ENCODE results near the gene CA10. TPM values are rescaled to one million over a fixed set of nuclear protein-coding genes. Genes with fewer than 3 reads are reported as not detected.

Gene CA10
- total RNA-seq, 1 experiment from 2014 or later, result 0.46 TPM

DNA sequence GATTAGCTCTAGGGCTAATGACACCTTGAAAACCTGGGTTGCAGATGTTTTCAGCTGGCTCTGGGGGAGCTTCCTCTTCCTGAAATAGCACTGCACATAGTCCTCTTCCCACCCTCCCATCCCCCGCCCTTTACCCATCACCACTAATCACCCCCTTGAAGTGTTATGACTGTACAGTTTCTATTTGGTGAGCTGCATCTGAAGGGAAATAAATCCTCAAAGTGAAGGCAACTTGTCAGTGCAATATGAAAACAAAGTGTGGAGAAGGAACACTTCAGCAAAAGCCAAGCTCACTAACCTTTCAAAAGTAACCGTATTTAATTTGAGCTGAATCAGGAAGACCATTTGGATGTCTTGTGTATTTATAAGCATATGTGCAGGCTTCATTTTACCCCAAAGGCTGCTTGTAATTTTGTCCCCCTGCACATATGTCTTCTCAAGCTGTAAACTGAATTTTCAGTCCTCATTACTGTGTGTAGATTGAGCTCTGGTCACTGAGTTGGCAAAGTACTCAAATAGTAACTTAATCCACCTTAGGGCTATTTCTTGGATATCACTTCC lies 44.1 kb upstream of the CA10 start:
- H3K79me2 ChIP-seq (ENCODE audit: insufficient read depth, low read length), result no peaks in the 10 kb centered on the region
- no peaks in the 10 kb centered on the region for H3K9me3 Mint-ChIP-seq
- H4K5ac ChIP-seq (ENCODE audit: insufficient read length, low read depth, low read length), result no peak overlapping the region
- no peaks in the 10 kb centered on the region for H3K4me1 ChIP-seq (ENCODE audit: insufficient read depth, low read length)
- H2BK20ac ChIP-seq (ENCODE audit: low read depth, low read length, poor library complexity, severe bottlenecking), result no peak overlapping the region
- H3K27ac Mint-ChIP-seq, result no peak overlapping the region
- no peak overlapping the region for H3T11ph ChIP-seq (ENCODE audit: low read length)
- no peaks in the 10 kb centered on the region for H3K4me1 Mint-ChIP-seq
- no peaks in the 10 kb centered on the region for H3K79me1 ChIP-seq (ENCODE audit: insufficient read depth, low read depth, low read length, poor library complexity, severe bottlenecking)
- no peak overlapping the region for H3K4ac ChIP-seq (ENCODE audit: low read depth, low read length)
- WGBS (ENCODE audit: extremely low coverage, insufficient read length, low lambda C conversion rate), result no CpG with 5 or more reads among the region's 2 CpGs
- no peak overlapping the region for H3K4me3 Mint-ChIP-seq
- H3K27me3 Mint-ChIP-seq (ENCODE audit: low read depth), result no peaks in the 10 kb centered on the region; the same call in 1 of the 2 replicates
- no peak overlapping the region for H2BK5ac ChIP-seq (ENCODE audit: insufficient read length, low read length)
- no peak overlapping the region for H4K8ac ChIP-seq (replicated peaks; ENCODE audit: insufficient read length, low read depth, low read length)
- H3K9ac ChIP-seq (ENCODE audit: extremely low read depth, insufficient read length, low read length), result no peak overlapping the region
- no peak overlapping the region for H3K23ac ChIP-seq (ENCODE audit: insufficient read length, low read depth, low read length)
- H3K18ac ChIP-seq (ENCODE audit: insufficient read length, low read depth, low read length), result no peak overlapping the region
- H3K9me3 ChIP-seq (ENCODE audit: control insufficient read depth, low read depth, low read length), result no peaks in the 10 kb centered on the region
- DNase-seq, result no peak
- no peak overlapping the region for H2BK120ac ChIP-seq (ENCODE audit: low read depth, low read length, poor library complexity, severe bottlenecking)
- no peak overlapping the region for H2AK5ac ChIP-seq (ENCODE audit: insufficient read length, low read length)
- no peak overlapping the region for H2BK12ac ChIP-seq (ENCODE audit: insufficient read length, low read depth, low read length)
- H4K91ac ChIP-seq (ENCODE audit: insufficient read length, low read depth, low read length), result no peak overlapping the region
- H3K27me3 ChIP-seq (ENCODE audit: insufficient read depth, low read length), result no peaks in the 10 kb centered on the region
- no peak overlapping the region for H3K14ac ChIP-seq (ENCODE audit: insufficient read depth, low read length)
- TF ChIP-seq, protein P1, sequence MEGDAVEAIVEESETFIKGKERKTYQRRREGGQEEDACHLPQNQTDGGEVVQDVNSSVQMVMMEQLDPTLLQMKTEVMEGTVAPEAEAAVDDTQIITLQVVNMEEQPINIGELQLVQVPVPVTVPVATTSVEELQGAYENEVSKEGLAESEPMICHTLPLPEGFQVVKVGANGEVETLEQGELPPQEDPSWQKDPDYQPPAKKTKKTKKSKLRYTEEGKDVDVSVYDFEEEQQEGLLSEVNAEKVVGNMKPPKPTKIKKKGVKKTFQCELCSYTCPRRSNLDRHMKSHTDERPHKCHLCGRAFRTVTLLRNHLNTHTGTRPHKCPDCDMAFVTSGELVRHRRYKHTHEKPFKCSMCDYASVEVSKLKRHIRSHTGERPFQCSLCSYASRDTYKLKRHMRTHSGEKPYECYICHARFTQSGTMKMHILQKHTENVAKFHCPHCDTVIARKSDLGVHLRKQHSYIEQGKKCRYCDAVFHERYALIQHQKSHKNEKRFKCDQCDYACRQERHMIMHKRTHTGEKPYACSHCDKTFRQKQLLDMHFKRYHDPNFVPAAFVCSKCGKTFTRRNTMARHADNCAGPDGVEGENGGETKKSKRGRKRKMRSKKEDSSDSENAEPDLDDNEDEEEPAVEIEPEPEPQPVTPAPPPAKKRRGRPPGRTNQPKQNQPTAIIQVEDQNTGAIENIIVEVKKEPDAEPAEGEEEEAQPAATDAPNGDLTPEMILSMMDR (conservative IDR thresholded peaks at IDR 0.05), result no peak
- H3K36me3 Mint-ChIP-seq (ENCODE audit: insufficient read depth in 1 of 3, low read depth in 3 of 3), result no peaks in the 10 kb centered on the region
- H2BK15ac ChIP-seq (ENCODE audit: low read depth, low read length), result no peak overlapping the region
- H3K56ac ChIP-seq (ENCODE audit: insufficient read length, low read depth, low read length), result no peak overlapping the region
- no peak overlapping the region for H2AFZ ChIP-seq (ENCODE audit: low read length)
- H3K4me2 ChIP-seq (ENCODE audit: insufficient read depth, insufficient read length, low read length), result no peak overlapping the region
- H4K20me1 ChIP-seq (ENCODE audit: control insufficient read depth, insufficient read depth, insufficient read length), result no peaks in the 10 kb centered on the region
- no peak overlapping the region for H3K27ac ChIP-seq (ENCODE audit: insufficient read length, low read depth, low read length)
- no peaks in the 10 kb centered on the region for H3K23me2 ChIP-seq (ENCODE audit: insufficient read length, low read depth, low read length, poor library complexity, severe bottlenecking)

All from H9 (cell line).